HAP-1 (cell line): ENCODE data around the gene RAB10.

Experiments
- DNase-seq, 2 experiments: peaks; one replicate each; pipeline ENCODE4 v3.0.0-alpha.2; 2016 to 2020; ENCODE audit warnings: low spot score in 2 of 2
- H3K27me3 ChIP-seq: fragments of 250-450 bp; sonication (Bioruptor Pico); 2 replicates; pipeline ENCODE4 v1.5.1; 2020; ENCODE audit warnings: low read depth, mild to moderate bottlenecking, moderate library complexity
- H3K36me3 ChIP-seq: fragments of 250-450 bp; sonication (Bioruptor Pico); replicated peaks from 2 replicates; pipeline ENCODE4 v1.5.1; 2020; ENCODE audit warnings: mild to moderate bottlenecking
- H3K4me1 ChIP-seq: fragments of 250-450 bp; sonication (Bioruptor Pico); 2 replicates; pipeline ENCODE4 v1.5.1; 2020; ENCODE audit warnings: mild to moderate bottlenecking
- H3K4me3 ChIP-seq: fragments of 250-450 bp; sonication (Bioruptor Pico); 2 replicates; pipeline ENCODE4 v1.5.1; 2020; ENCODE audit warnings: mild to moderate bottlenecking, moderate library complexity
- H3K9me3 ChIP-seq: fragments of 250-450 bp; sonication (Bioruptor Pico); 2 replicates; pipeline ENCODE4 v1.5.1; 2020; ENCODE audit warnings: mild to moderate bottlenecking, moderate library complexity
- in situ Hi-C: fragments of 300-500 bp; cut with MboI; formaldehyde crosslinking; loops from 3 replicates; pipeline ENCODE4 v1.14.3; 2020; ENCODE audit warnings: low sequenced_read_pairs, inconsistent platforms, mixed read lengths

The RAB10 gene

DNA sequence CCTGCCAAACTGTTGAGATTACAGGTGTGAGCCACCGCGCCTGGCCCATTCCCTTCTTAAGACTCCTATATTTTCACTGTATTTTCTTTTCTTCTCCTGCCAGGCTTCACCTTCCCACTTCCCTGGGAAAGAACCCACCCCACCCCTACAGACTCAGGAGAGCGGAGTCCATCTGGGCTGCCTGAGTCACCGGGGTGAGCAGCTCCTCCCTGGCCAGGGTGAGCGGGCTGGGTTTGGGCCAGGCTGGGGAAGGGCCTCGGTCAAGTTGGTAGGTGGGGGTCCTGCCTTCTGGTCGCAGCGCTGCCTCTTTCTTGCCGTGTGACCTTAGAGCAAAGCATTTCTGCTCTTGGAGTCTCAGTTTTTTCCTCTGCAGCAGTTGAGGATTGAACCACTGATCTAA, 136.9 kb downstream of the RAB10 start:
- Histone ChIP-seq H3K27me3 (no peaks in the 10 kb centered on the region), H3K4me3 (no peak overlapping the region), H3K36me3 (no peaks in the 10 kb centered on the region), H3K4me1 (no peaks in the 10 kb centered on the region; the same call in 1 of the 2 replicates), H3K9me3 (no peaks in the 10 kb centered on the region)
- in situ Hi-C loops = no loop called here
- no peak for DNase-seq

DNA sequence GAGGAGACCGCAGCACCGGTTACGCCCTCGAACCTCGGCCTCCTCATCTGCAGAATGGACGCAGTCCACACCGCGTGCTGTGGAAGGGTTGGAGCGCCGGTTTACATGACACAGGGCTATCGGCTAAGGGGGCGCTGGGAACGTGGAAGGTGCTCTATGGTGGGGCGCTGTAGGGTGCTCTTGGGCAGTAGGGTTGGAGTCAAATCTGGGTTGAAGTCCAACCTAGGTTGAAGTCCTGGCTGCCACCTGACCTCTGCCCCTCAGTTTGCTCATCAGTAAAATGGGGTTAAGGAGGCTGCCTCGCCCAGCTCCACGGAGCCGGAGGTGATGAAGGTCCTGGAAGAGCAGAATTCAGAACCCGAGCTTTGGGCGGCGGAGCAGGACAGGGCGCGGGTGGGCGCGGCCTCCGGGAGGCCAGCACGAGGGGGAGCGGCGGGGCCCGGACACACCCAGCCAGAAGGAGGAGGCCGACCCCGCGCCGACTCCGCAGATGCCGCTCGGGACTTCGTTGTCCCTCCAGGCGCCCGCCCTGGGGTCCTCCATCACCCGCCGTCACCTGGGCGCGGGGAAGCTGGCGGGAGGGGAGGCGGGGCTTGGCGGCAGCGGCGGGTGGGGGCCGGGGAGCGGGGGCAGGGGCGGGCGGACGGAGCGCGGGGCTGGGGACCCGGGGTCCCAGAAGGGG, 138.4 kb downstream of the RAB10 start:
- H3K27me3 ChIP-seq = no peaks in the 10 kb centered on the region
- peak; percentile 40 to 70 for DNase-seq
- in situ Hi-C loops = no loop called here
- no peaks in the 10 kb centered on the region; the same call in 1 of the 2 replicates for H3K36me3 ChIP-seq
- no peaks in the 10 kb centered on the region for H3K9me3 ChIP-seq
- H3K4me1 ChIP-seq = no peaks in the 10 kb centered on the region; the same call in 1 of the 2 replicates
- H3K4me3 ChIP-seq = peak overlapping the region; percentile 29

DNA sequence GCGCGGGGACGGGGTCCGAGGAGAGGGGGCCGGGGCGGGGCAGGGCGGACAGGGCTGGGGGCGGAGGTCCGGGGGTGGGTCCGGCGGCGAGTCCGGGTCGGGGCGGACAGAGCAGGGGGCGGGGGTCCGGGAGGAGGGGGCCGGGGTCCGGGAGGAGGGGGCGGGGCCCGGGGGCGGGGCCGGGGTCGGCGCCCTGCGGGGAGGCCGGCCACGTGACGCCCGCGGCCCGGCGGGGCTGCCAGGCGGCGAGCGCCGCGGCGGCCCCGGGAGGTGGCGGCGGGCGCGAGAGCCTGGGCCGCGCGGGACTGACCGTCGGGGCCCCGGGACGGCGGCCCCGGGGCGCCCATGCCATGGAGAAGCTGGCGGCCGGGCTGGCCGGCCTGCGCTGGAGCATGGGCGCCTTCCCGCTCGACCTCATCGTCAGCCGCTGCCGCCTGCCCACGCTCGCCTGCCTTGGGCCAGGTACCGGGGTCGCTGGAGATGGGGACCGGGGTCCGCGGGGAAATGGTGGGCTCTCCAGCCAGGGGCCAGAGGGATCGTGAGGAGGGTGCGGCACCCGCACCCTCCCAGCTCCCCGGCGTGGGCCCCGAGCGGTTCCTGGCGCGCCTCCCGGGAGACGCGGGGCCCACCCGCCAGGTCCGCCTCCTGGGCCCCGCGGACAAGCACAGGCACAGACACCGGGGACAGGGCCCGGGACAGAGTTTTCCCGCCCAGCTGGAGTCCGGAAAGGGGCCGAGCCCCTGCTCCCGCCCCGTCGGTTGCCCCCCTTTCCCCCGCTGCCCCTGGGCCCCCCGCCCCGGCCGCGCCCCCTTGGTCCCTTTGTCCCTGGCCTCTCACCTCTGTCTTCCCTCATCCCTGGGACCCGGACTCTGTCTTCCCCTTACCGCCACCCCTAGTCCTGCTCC, 139.2 kb downstream of the RAB10 start, which contains the start of gene GAREM2:
Gene GAREM2, plus strand, starts transcription at position 218 of the 905 bp plus-strand sequence. Its CDS starts 133 bp downstream, at position 351.
- Histone ChIP-seq H3K4me1 (no peaks in the 10 kb centered on the region; the same call in 1 of the 2 replicates), H3K9me3 (no peaks in the 10 kb centered on the region), H3K36me3 (peaks cover 6% of the 10 kb centered on the region), H3K27me3 (no peaks in the 10 kb centered on the region), H3K4me3 (peak within 1 kb of the TSS; percentile 60)
- in situ Hi-C loops = no loop called here
- DNase-seq = peak; percentile 28 to 67

DNA sequence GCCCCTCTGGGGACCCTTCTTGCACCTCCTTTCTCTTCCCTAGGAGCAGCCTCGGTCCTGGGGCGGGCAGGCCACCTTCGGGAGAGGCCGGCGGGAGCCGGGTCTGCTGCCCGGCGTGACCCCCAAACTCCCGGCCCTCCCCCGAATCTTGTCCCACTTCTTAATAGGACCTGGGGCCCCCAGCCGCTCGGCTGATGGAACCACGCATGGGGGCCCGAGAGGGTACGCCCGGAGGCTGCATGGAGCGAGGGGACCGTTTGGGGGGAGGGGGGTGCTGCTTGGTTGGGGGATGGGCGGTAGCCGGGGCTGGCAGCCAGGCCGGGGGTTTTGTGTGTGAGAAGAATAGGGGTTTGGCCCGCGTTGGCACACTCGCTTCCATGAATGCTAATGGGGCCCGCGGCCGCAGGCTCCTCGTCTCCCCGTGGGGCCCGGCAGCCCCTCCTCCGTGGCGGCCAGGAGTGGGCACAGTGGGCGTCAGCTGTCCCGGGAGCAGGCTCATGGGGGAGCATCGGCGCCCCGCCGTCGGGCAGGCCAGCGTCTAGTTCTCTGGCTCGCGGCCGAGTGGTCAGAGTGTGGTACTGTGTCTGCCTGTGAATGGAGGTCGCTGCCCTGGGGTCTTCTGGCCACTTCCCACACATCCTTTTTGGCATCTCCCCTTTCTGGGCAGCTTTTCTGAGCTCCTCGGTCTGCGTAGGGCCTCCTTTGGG, 140.0 kb downstream of the RAB10 start:
- in situ Hi-C loops = no loop called here
- DNase-seq = peak in 1 of 2 experiments; percentile 22
- H3K4me3 ChIP-seq = peak overlapping the region; percentile 60
- H3K4me1 ChIP-seq = no peaks in the 10 kb centered on the region; the same call in 1 of the 2 replicates
- no peaks in the 10 kb centered on the region for H3K27me3 ChIP-seq
- H3K36me3 ChIP-seq = peaks cover 8% of the 10 kb centered on the region
- no peaks in the 10 kb centered on the region for H3K9me3 ChIP-seq

DNA sequence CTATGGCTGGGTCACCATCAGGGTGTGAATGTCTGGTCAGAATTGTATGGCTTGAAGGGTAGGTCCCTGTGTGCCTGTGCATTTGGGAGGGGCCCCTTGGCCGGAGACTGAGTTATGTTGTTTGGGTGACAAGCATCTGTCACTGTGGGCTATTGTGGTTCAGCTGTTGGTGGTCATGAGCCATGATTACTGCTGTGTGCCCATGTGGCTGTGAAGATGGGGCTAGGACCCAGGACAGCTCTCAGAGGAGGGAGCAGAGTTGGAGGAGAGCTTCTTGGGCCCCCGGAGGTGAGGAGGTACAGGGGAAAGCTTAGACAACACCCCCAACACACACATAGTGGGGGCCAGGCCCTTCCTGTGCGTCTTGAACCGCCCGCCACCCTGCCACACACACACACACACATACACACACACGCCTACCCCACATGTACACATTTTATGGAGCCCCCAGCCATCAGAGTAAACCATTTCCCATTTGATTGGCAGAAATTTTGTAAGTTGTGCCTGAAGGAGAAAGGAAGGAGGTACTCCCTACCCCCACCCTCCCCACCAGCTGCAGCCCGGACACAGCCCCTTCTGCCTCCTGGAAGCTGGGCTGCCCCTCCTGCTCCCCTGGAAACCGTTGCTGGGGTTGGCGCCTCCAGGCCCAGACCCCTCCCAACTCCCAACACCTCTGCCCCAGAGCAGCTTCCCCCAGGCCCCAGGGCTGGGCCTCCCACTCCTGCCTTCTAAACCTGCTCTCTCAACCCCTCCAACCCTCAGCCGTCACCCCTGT, 141.0 kb downstream of the RAB10 start:
- Histone ChIP-seq H3K27me3 (no peaks in the 10 kb centered on the region), H3K36me3 (peaks cover 8% of the 10 kb centered on the region), H3K4me3 (peak overlapping the region; percentile 60), H3K4me1 (no peaks in the 10 kb centered on the region; the same call in 1 of the 2 replicates), H3K9me3 (no peaks in the 10 kb centered on the region)
- DNase-seq = peak in 1 of 2 experiments; percentile 8
- in situ Hi-C loops = no loop called here

DNA sequence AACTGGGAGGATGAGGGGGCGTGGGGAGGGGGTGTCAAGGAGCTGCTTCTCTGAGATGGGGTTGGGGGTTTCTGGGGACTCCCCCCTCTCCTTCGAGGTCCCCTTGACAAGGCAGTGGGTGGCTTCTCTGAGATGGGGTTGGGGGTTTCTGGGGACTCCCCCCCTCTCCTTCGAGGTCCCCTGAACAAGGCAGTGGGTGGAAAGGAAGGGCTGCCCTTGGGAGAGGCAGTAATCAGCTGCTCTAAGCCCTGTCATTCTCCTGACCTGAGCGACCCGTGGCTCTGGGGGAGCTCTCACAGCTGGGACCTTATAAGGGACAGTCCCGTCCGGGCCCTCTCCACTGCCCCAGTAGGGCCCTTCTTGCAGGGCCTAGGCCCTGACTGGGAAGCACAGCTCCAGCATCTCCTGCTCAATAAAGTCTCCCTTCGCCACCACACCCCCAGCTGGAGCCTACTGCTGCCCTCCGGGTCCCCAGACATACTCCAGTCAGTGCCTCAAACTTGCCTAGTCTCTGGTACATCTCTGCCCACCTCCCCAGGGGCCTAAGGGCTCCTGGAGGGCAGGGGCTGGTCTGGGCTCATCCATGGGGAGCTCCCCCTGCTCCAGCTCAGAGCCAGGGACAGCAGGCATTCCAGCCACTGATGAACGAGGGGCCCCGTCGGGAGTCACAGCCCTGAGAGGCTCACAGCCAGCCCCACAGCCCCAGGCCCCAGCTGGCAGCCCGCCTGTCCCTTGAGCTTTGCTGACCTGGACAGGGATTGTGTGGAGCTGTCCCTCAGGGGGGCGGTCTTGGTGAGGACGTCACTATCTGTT, 141.8 kb downstream of the RAB10 start:
- H3K9me3 ChIP-seq = no peaks in the 10 kb centered on the region
- H3K36me3 ChIP-seq = peaks cover 8% of the 10 kb centered on the region
- no peaks in the 10 kb centered on the region; the same call in 1 of the 2 replicates for H3K4me1 ChIP-seq
- peak in 1 of 2 experiments; percentile 6 for DNase-seq
- H3K4me3 ChIP-seq = no peak overlapping the region
- no peaks in the 10 kb centered on the region for H3K27me3 ChIP-seq
- in situ Hi-C loops = no loop called here

DNA sequence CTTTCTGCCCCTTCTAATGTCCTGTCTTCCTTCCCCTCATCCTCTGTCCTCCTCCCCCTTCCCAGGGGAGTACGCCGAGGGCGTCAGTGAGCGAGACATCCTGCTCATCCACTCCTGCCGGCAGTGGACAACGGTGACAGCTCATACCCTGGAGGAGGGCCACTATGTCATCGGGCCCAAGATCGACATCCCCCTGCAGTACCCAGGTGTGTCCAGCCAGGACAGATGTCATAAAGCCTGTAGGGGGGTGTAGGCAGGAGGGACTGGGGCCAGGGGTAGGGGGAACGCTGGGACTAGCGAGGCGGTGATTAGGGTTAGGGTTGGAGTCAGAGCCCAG, 142.4 kb downstream of the RAB10 start:
- Histone ChIP-seq H3K4me3 (no peak overlapping the region), H3K36me3 (peaks cover 8% of the 10 kb centered on the region), H3K4me1 (no peaks in the 10 kb centered on the region; the same call in 1 of the 2 replicates), H3K9me3 (no peaks in the 10 kb centered on the region), H3K27me3 (no peaks in the 10 kb centered on the region)
- in situ Hi-C loops = no loop called here
- peak in 1 of 2 experiments; percentile 4 for DNase-seq

DNA sequence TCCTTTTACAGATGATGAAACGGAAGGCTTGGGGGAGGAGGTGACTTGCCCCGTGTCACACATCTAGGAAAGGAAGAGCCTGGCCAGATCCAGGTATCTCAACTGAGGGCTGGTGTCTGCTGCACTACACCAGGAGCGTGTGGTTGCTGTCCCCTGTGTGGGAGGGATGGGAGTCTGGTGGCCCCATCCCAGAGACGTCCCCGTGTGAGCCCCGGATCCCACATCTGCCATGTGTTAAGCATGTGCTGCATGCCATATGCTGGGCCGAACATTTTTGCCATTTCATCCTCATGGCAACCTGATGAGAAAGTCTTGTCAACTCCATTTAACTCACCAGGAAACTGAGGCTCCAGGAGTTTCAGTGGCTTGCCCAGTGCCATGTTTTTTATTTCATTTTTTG, 143.2 kb downstream of the RAB10 start:
- peak in 1 of 2 experiments; percentile 4 for DNase-seq
- H3K36me3 ChIP-seq = peaks cover 8% of the 10 kb centered on the region
- H3K27me3 ChIP-seq = no peaks in the 10 kb centered on the region
- no peaks in the 10 kb centered on the region; the same call in 1 of the 2 replicates for H3K4me1 ChIP-seq
- no peaks in the 10 kb centered on the region for H3K9me3 ChIP-seq
- H3K4me3 ChIP-seq = no peak overlapping the region
- in situ Hi-C loops = no loop called here

DNA sequence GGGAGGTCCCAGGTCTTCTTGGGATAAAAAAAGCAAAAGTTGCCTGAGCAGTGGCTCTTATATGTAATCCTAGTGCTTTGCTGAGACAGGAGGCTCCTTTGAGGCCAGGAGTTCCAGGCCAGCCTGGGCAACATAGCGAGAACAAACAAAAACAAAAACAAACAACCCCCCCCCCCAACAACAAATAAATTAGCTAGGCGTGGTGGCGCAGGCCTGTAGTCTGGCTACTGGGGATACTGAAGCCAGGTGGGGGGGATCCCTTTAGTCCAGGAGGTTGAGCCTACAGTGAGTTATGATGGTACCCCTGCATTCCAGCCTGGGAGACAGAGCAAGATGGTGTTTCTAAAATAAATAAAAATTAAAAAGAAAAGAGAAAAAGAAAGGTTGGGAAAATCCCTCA, 144.4 kb downstream of the RAB10 start:
- Histone ChIP-seq H3K36me3 (peaks cover 8% of the 10 kb centered on the region), H3K4me3 (no peak overlapping the region), H3K27me3 (no peaks in the 10 kb centered on the region)

DNA sequence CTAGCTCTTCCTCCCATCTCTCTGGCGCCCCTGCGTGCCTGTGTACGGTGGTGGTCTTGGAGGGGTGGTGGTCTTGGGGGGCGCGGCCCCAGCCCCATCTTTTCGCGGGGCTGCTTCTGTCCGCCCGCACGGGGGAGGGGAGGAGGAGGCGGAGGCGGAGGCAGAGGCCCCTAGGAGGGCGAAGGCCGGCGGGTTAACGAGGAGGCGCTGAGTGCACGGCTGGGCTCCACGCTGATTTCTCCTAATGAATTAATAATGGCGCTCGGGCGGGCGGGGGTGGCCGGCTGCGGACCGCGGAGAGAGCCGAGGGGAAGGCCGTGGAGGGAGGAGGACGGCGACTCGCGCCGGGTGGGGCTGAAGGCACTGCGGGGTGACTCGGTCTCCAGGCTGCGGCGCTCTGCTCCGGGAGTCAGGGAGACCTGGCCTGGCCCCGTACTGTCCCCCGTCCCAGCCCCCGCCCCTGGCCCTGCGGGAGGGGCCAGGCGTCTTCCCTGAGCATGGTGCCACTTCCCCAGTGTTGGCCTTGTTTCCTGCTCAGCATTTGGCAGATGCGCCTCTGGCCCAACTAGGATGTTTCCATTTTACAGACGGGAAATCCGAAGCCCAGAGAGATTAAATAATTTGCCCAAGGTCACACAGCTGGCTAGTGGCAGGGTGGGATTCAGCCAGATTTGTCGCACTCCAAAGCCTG, 145.0 kb downstream of the RAB10 start:
- in situ Hi-C loops = no loop called here
- no peak for DNase-seq
- Histone ChIP-seq H3K4me3 (no peak overlapping the region), H3K27me3 (no peaks in the 10 kb centered on the region), H3K9me3 (no peaks in the 10 kb centered on the region), H3K4me1 (no peaks in the 10 kb centered on the region; the same call in 1 of the 2 replicates), H3K36me3 (peaks cover 8% of the 10 kb centered on the region)

More for the DNA sequence above, 144.4 kb downstream of the RAB10 start:
- in situ Hi-C loops = no loop called here
- no peak for DNase-seq
- Histone ChIP-seq H3K9me3 (no peaks in the 10 kb centered on the region), H3K4me1 (no peaks in the 10 kb centered on the region; the same call in 1 of the 2 replicates)

DNA sequence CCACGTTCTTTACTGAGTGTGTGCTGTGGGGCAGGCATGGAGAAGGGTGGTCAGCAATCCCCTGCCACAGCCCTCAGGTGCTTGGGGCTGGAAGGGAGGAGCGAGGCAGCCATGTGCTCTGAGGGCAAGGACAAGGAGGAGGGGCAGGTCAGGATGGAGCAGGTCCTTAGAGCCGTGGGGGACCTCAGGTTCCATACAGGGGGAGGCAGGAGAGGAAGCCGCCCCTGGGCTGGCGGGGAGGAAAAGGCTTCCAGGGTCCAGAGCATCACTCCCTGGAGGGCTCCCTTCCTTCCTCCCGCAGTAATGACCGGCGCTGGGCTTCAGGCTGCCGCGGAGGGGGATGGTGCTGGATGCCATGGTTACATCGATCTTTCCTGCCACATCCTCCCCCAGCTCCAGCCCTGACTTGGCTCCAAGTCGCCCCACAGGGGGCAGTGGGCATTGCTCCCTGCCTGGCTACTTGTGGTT, 145.6 kb downstream of the RAB10 start:
- Histone ChIP-seq H3K9me3 (no peaks in the 10 kb centered on the region), H3K27me3 (no peaks in the 10 kb centered on the region), H3K4me3 (no peak overlapping the region), H3K4me1 (peaks cover 2% of the 10 kb centered on the region; the same call in 1 of the 2 replicates), H3K36me3 (peaks cover 8% of the 10 kb centered on the region)
- DNase-seq = no peak
- in situ Hi-C loops = no loop called here

DNA sequence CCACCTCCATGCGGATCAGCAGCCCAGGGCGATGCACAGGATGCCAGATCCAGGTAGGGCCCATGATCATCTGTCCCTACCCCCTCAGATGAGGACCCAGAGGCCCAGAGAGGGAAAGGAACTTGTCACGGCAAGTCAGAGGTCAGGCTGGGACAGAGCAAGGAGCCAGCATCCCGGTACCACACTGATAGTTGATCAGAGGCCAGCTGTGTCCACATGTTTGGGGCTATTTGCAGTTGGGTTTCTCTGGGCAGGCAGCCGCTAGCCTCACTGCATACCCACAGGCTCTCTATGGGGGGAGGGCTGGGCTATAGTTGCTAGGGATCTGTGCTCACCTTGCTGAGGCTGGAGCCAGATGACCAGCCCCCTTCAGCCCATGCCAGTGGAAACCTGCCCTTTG, 148.6 kb downstream of the RAB10 start:
- Histone ChIP-seq H3K9me3 (no peaks in the 10 kb centered on the region), H3K36me3 (peaks cover 8% of the 10 kb centered on the region), H3K27me3 (no peaks in the 10 kb centered on the region), H3K4me3 (no peak overlapping the region), H3K4me1 (peaks cover 6% of the 10 kb centered on the region)
- in situ Hi-C loops = no loop called here
- no peak for DNase-seq
